HEK293 (cell line): ENCODE measurements around the gene VRK1.
"Not testable (repeated sequence)": the region's sequence is repeated elsewhere in the genome, so short reads cannot be mapped to it uniquely, and the experiment has no call there.

Experiments used
- CTCF ChIA-PET: fragments of 350-600 bp; formaldehyde crosslinking; extraction: SDS; loops from one replicate; lab custom pipeline; 2021; ENCODE audit warnings: antibody characterized with exemption; lab: Yijun Ruan, JAX
- POLR2A ChIA-PET: fragments of 300-600 bp; formaldehyde crosslinking; extraction: SDS; loops from one replicate; lab custom pipeline; 2020; ENCODE audit warnings: antibody characterized with exemption, inconsistent platforms; lab: Yijun Ruan, JAX
- H3K27ac ChIP-seq: fragments of 200-500 bp; sonication (Bioruptor generic); 2 replicates; pipeline ENCODE4 v1.5.1; 2014; ENCODE audit warnings: low read depth, low read length, control low read depth, inconsistent platforms; ENCODE audit errors: extremely low read depth
- H3K36me3 ChIP-seq, 2 experiments: fragments of 200-500 bp in 1 of 2; sonication (Bioruptor generic) in 1 of 2; 1 replicate in 1 of 2; 2 replicates in 1 of 2; pipeline ENCODE4 v1.5.1; 2014 to 2017; ENCODE audit warnings: inconsistent platforms in 2 of 2, low read length in 2 of 2; ENCODE audit not compliant: control insufficient read depth in 2 of 2, insufficient read depth in 1 of 2
- H3K4me1 ChIP-seq: fragments of 200-500 bp; sonication (Bioruptor generic); 2 replicates; pipeline ENCODE4 v1.5.1; 2014; ENCODE audit warnings: mild to moderate bottlenecking, low read length, inconsistent platforms; ENCODE audit not compliant: control insufficient read depth, insufficient read depth
- H3K4me3 ChIP-seq: 2 replicates; pipeline ENCODE4 v1.5.1; 2011; ENCODE audit warnings: low read depth, mild to moderate bottlenecking, control low read depth, low read length, moderate library complexity
- H3K9me3 ChIP-seq: fragments of 200-500 bp; sonication (Bioruptor generic); 2 replicates; pipeline ENCODE4 v1.5.1; 2014; ENCODE audit warnings: low read depth, low read length, inconsistent platforms; ENCODE audit not compliant: control insufficient read depth, insufficient read depth
- GLI4 ChIP-seq: fragments of 450-650 bp; formaldehyde crosslinking; IDR thresholded peaks from 2 replicates; pipeline ENCODE4 v1.5.1; 2016; ENCODE audit warnings: missing biosample characterization, missing genetic modification characterization
- KLF7 ChIP-seq: fragments of 450-650 bp; formaldehyde crosslinking; IDR thresholded peaks from 2 replicates; pipeline ENCODE4 v1.5.1; 2016; ENCODE audit warnings: missing biosample characterization, missing genetic modification characterization, borderline replicate concordance
- KLF8 ChIP-seq: fragments of 450-650 bp; formaldehyde crosslinking; IDR thresholded peaks from 2 replicates; pipeline ENCODE4 v1.5.1; 2016; ENCODE audit warnings: missing biosample characterization, missing genetic modification characterization
- RBAK ChIP-seq: fragments of 450-650 bp; formaldehyde crosslinking; IDR thresholded peaks from 2 replicates; pipeline ENCODE4 v1.5.1; 2016; ENCODE audit warnings: missing biosample characterization, missing genetic modification characterization
- REPIN1 ChIP-seq: fragments of 450-650 bp; formaldehyde crosslinking; IDR thresholded peaks from 2 replicates; pipeline ENCODE4 v1.5.1; 2017; ENCODE audit warnings: missing biosample characterization, missing genetic modification characterization, low read depth
- SCRT1 ChIP-seq: fragments of 450-650 bp; formaldehyde crosslinking; IDR thresholded peaks from 2 replicates; pipeline ENCODE4 v1.5.1; 2016; ENCODE audit warnings: missing biosample characterization, missing genetic modification characterization, borderline replicate concordance
- SCRT2 ChIP-seq: fragments of 450-650 bp; formaldehyde crosslinking; IDR thresholded peaks from 2 replicates; pipeline ENCODE4 v1.5.1; 2016; ENCODE audit warnings: missing biosample characterization, missing genetic modification characterization
- ZFHX2 ChIP-seq: fragments of 450-650 bp; formaldehyde crosslinking; conservative IDR thresholded peaks from 2 replicates; pipeline ENCODE4 v1.5.1; 2016; ENCODE audit warnings: missing biosample characterization, missing genetic modification characterization
- ZFP37 ChIP-seq: fragments of 450-650 bp; formaldehyde crosslinking; IDR thresholded peaks from 2 replicates; pipeline ENCODE4 v1.5.1; 2016; ENCODE audit warnings: missing biosample characterization, missing genetic modification characterization
- ZFP69B ChIP-seq: fragments of 450-650 bp; formaldehyde crosslinking; IDR thresholded peaks from 2 replicates; pipeline ENCODE4 v1.5.1; 2016; ENCODE audit warnings: missing biosample characterization, missing genetic modification characterization
- ZNF114 ChIP-seq: fragments of 450-650 bp; formaldehyde crosslinking; IDR thresholded peaks from 2 replicates; pipeline ENCODE4 v1.5.0; 2017; ENCODE audit warnings: missing biosample characterization, missing genetic modification characterization
- ZNF140 ChIP-seq: fragments of 450-650 bp; formaldehyde crosslinking; IDR thresholded peaks from 2 replicates; pipeline ENCODE4 v1.5.1; 2016; ENCODE audit warnings: missing biosample characterization, missing genetic modification characterization
- ZNF221 ChIP-seq: fragments of 450-650 bp; formaldehyde crosslinking; IDR thresholded peaks from 2 replicates; pipeline ENCODE4 v1.5.1; 2017; ENCODE audit warnings: missing biosample characterization, missing genetic modification characterization, borderline replicate concordance
- ZNF223 ChIP-seq: fragments of 450-650 bp; formaldehyde crosslinking; IDR thresholded peaks from 2 replicates; pipeline ENCODE4 v1.5.1; 2016; ENCODE audit warnings: missing biosample characterization, missing genetic modification characterization
- ZNF266 ChIP-seq: fragments of 450-650 bp; formaldehyde crosslinking; IDR thresholded peaks from 2 replicates; pipeline ENCODE4 v1.5.1; 2016; ENCODE audit warnings: missing biosample characterization, missing genetic modification characterization, low read depth
- ZNF274 ChIP-seq, 2 experiments: fragments of 200-500 bp in 1 of 2; fragments of 450-650 bp in 1 of 2; sonication (Bioruptor generic) in 1 of 2; formaldehyde crosslinking in 1 of 2; IDR thresholded peaks; 2 replicates each; pipeline versions ENCODE4 v1.5.1 to v1.6.1; 2014 to 2016; ENCODE audit warnings: borderline replicate concordance in 1 of 2, inconsistent platforms in 1 of 2, low read length in 1 of 2, missing biosample characterization in 1 of 2, missing genetic modification characterization in 1 of 2
- ZNF354C ChIP-seq: fragments of 450-650 bp; formaldehyde crosslinking; IDR thresholded peaks from 2 replicates; pipeline ENCODE4 v1.5.1; 2016; ENCODE audit warnings: missing biosample characterization, missing genetic modification characterization, low read depth, borderline replicate concordance
- ZNF391 ChIP-seq: fragments of 450-650 bp; formaldehyde crosslinking; IDR thresholded peaks from 2 replicates; pipeline ENCODE4 v1.5.1; 2016; ENCODE audit warnings: low read depth, missing biosample characterization, missing genetic modification characterization, borderline replicate concordance
- ZNF423 ChIP-seq: fragments of 450-650 bp; formaldehyde crosslinking; IDR thresholded peaks from 2 replicates; pipeline ENCODE4 v1.5.1; 2016; ENCODE audit warnings: missing biosample characterization, missing genetic modification characterization
- ZNF48 ChIP-seq: fragments of 450-650 bp; formaldehyde crosslinking; IDR thresholded peaks from 2 replicates; pipeline ENCODE4 v1.5.1; 2016; ENCODE audit warnings: missing biosample characterization, missing genetic modification characterization
- ZNF701 ChIP-seq: fragments of 450-650 bp; formaldehyde crosslinking; IDR thresholded peaks from 2 replicates; pipeline ENCODE4 v1.5.1; 2016; ENCODE audit warnings: missing biosample characterization, missing genetic modification characterization
- ZSCAN23 ChIP-seq: fragments of 450-650 bp; formaldehyde crosslinking; IDR thresholded peaks from 2 replicates; pipeline ENCODE4 v1.5.1; 2016; ENCODE audit warnings: missing biosample characterization, missing genetic modification characterization
- TF ChIP-seq, protein P1 (sequence below): fragments of 450-650 bp; IDR thresholded peaks from 2 replicates; pipeline ENCODE4 v1.5.1; 2018; ENCODE audit warnings: missing biosample characterization, missing genetic modification characterization

Gene VRK1

DNA sequence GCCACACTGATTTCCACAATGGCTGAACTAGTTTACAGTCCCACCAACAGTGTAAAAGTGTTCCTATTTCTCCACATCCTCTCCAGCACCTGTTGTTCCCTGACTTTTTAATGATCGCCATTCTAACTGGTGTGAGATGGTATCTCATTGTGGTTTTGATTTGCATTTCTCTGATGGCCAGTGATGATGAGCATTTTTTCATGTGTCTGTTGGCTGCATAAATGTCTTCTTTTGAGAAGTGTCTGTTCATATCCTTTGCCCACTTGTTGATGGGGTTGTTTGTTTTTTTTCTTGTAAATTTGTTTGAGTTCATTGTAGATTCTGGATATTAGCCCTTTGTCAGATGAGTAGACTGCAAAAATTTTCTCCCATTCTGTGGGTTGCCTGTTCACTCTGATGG is 32.0 kb upstream of the VRK1 start:
- CTCF ChIA-PET, H3K4me1 ChIP-seq, H3K27ac ChIP-seq, POLR2A ChIA-PET, H3K36me3 ChIP-seq, H3K9me3 ChIP-seq, H3K4me3 ChIP-seq: not testable (repeated sequence)
- TF ChIP-seq SCRT1 (tag by site-specific recombination), result 0 out of 2 replicates have a peak, but pooled peaks have one; percentile 51
- TF ChIP-seq SCRT2, result peak; percentile 73

DNA sequence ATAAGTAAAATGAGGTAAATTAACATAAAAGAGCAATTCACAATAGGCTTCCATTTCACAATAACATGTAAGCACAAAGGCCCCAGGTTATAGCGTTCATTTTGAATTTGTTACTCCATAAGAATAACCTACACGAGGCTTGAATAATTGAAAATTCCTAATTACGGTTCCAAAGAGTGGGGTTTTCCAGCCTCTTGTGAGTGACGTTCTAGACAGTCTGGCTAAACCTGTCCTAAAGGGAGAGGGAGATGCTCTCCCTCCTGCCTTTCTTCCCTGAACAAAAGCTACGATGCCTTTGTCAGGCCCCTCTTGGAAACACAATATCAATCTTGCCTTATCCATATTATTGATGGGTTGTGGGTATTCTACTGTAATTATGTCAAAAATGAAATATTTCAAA is 24.3 kb upstream of the VRK1 start:
- CTCF ChIA-PET, result no interaction called here
- Histone ChIP-seq H3K9me3 (no peaks in the 10 kb centered on the region), H3K36me3 (no peaks in the 10 kb centered on the region), H3K27ac (no peak overlapping the region), H3K4me3 (no peak overlapping the region), H3K4me1 (no peaks in the 10 kb centered on the region)
- POLR2A ChIA-PET, result no interaction called here
- TF ChIP-seq ZFP37 (tag by site-specific recombination) (no peak), ZNF701 (tag by site-specific recombination) (no peak), KLF7 (tag by site-specific recombination) (no peak), ZNF223 (tag by site-specific recombination) (no peak), ZNF221 (tag by site-specific recombination) (no peak), ZSCAN23 (tag by site-specific recombination) (no peak), ZNF266 (tag by site-specific recombination) (no peak)
- TF ChIP-seq, protein P1, sequence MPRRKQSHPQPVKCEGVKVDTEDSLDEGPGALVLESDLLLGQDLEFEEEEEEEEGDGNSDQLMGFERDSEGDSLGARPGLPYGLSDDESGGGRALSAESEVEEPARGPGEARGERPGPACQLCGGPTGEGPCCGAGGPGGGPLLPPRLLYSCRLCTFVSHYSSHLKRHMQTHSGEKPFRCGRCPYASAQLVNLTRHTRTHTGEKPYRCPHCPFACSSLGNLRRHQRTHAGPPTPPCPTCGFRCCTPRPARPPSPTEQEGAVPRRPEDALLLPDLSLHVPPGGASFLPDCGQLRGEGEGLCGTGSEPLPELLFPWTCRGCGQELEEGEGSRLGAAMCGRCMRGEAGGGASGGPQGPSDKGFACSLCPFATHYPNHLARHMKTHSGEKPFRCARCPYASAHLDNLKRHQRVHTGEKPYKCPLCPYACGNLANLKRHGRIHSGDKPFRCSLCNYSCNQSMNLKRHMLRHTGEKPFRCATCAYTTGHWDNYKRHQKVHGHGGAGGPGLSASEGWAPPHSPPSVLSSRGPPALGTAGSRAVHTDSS, result no peak

DNA sequence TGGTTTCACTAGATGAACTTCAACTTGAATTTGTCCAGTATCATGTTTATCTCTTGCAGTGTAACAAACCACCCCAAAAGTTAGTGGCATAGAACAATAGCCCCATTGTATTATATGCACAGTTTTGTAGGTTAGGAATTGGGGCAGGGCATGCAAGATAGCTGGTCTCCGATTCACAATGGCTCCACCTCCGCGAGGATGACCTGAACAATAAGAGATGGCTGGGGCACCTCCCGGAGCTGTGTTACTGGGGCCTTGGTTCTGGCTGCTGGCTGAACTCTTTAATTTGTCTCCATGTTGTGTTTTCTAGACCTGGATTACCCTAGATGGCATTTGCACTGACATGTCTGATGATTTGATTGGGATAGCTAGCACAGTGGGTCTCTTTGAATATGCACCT is 20.4 kb upstream of the VRK1 start:
- no peaks in the 10 kb centered on the region for H3K4me1 ChIP-seq
- no peak overlapping the region for H3K27ac ChIP-seq
- POLR2A ChIA-PET, result interaction anchor here (0.6 kb wide), 1 partner anchor 137 kb away, joined by 3 read pairs; no protein-coding TSS in a partner anchor
- no peaks in the 10 kb centered on the region for H3K9me3 ChIP-seq
- H3K36me3 ChIP-seq, result no peaks in the 10 kb centered on the region
- TF ChIP-seq KLF8 (tag by site-specific recombination), result no peak
- no peak for TF ChIP-seq ZNF701 (tag by site-specific recombination)
- no peak for TF ChIP-seq ZNF423 (tag by site-specific recombination)
- no peak for TF ChIP-seq ZNF274 (IDR thresholded peaks at IDR 0.05; ENCODE audit: low read length)
- TF ChIP-seq ZNF274 (tag by site-specific recombination; IDR thresholded peaks at IDR 0.05; ENCODE audit: borderline replicate concordance), result no peak
- TF ChIP-seq GLI4, result no peak
- TF ChIP-seq ZNF354C, result no peak
- no peak for TF ChIP-seq ZNF391 (tag by site-specific recombination)
- TF ChIP-seq ZNF114, result no peak
- no peak for TF ChIP-seq ZFHX2 (tag by site-specific recombination)
- CTCF ChIA-PET, result interaction anchor here (0.6 kb wide), 1 partner anchor 124 kb away, joined by 3 read pairs; no protein-coding TSS in a partner anchor
- no peak overlapping the region for H3K4me3 ChIP-seq

DNA sequence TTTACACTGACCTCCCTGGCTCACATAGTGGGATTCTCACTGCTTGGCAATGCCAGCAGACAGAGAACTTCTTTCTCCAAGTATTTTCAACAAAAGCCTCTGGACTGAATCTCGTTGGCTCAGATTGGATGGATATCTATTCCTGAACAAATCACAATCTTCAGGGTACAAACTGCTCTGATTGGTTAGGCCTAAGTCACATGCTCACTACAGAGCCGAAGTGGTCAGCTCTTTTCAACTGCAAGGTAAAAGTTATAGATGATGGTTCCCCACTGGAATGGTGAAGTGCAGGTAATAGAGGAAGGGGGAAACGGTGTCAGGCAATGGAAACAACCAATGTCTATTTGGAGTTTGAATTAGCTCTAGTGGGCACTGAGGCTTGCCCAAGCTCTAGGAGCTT is 16.7 kb upstream of the VRK1 start:
- Histone ChIP-seq H3K9me3 (no peaks in the 10 kb centered on the region), H3K36me3 (no peaks in the 10 kb centered on the region), H3K4me1 (no peaks in the 10 kb centered on the region), H3K27ac (no peak overlapping the region), H3K4me3 (no peak overlapping the region)
- CTCF ChIA-PET, result interaction anchor here (0.6 kb wide), 1 partner anchor 73 kb away, joined by 3 read pairs; no protein-coding TSS in a partner anchor
- TF ChIP-seq ZNF140 (tag by site-specific recombination), result no peak
- no peak for TF ChIP-seq ZNF391 (tag by site-specific recombination)
- no peak for TF ChIP-seq ZNF48 (tag by site-specific recombination)
- TF ChIP-seq ZFP69B (tag by site-specific recombination), result no peak
- TF ChIP-seq REPIN1 (tag by site-specific recombination), result no peak
- no peak for TF ChIP-seq RBAK (tag by site-specific recombination)
- POLR2A ChIA-PET, result no interaction called here
